GM19351 (cell line): ENCODE results near the gene EEF1G.
"Not testable (repeated sequence)": the region's sequence is repeated elsewhere in the genome, so short reads cannot be mapped to it uniquely, and the experiment has no call there.

Experiments used
- ATAC-seq: cut with Tn5 transposase; IDR thresholded peaks from one replicate; pipeline ENCODE4 v1.9.1; 2021; ENCODE audit warnings: mild to moderate bottlenecking, moderate library complexity; ENCODE audit not compliant: unreplicated experiment

The EEF1G gene

DNA sequence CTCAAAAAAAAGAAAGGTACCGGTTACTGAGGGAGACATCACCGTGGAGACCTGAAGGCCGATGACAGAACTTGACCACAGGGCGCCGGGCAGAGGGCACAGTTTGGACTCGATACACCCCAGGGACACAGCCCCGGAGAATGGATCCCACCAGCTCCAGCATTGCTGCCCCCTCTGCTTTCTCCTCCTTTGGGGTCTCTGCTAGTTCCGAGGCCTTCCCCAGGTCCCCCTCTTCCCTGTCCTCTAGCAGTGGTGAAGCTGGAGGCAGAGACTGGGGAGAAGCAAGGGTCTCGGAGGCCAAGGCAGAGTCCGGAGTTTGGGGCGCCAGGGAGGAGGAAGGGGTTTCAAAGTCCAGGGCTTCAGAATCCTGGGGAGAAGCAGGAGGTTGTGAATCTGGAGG, 4.8 kb upstream of the EEF1G start:
- ATAC-seq: no peak

- no peak for ATAC-seq
Observed at GRCh38 chr11:62577046-62577714, 3.5 kb upstream of the EEF1G start.

GRCh38 chr11:62575837-62576236, 2.1 kb upstream of the EEF1G start:
- ATAC-seq: no peak

GRCh38 chr11:62575156-62575555, 1.5 kb upstream of the EEF1G start:
- ATAC-seq: no peak

DNA sequence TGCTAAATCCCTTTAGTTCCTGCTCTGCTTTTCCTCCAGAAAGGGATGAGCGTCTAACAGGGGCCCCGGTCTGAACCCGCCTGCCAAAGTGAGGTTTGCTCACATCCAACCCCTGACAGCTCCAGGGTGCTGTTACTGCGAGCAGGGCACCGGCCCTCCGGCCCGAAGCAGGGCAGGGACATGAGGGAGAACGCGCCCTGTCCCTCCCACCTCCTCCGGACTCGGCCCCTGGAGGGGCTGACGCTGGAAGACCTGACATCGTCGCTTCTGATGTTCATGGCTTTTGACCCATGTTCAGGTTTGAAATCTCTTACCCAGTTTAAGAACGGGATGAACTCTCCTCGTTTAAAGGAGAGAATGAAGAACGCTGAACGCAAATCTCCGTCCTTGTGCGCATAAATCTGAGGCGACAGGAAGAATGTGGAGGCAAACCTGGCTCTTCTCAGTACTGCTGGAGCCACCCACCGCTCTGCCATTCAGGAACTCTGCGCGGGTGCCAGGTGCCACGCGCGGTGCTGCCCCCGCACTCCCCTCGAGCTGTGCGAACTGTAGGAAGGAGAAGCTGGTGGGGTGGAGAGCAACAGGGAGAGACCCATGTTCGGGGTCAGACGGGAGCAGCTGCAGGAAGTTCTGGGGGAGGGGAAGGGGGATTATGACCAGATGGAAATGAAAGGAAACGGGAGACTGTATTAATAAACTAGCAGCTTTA, 826 bp upstream of the EEF1G start:
- ATAC-seq: peak; percentile 19

DNA sequence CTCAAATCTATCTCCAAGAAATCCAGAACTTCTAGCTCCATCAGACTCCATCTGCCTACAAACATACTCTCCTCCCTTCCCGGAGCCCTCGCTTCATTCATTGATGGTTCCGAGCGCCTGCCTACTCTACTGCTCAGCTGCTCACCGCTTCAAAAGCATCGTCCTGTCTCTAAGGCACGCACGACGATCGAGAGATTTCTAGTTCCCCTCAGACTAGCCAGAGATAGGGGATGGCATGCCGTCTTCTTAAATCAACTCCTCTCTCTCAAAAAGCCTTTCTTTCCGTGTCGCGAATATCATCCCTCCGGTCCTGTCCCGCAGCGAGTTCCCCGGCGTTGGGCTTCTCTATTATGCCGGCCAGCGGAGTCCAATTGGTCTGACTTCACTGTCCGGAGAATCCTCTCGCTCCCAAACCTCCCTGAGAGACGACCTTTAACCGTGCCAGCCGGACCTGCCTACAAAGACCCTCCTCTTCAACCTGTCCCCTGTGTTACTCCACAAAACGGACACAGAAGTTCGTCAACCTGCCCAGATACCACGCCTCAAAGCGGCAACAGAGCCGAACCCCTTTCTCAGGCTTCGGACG, 592 bp downstream of the EEF1G start:
- no peak for ATAC-seq

- ATAC-seq: no peak
Observed at GRCh38 chr11:62572431-62572830, 1.3 kb downstream of the EEF1G start.

DNA sequence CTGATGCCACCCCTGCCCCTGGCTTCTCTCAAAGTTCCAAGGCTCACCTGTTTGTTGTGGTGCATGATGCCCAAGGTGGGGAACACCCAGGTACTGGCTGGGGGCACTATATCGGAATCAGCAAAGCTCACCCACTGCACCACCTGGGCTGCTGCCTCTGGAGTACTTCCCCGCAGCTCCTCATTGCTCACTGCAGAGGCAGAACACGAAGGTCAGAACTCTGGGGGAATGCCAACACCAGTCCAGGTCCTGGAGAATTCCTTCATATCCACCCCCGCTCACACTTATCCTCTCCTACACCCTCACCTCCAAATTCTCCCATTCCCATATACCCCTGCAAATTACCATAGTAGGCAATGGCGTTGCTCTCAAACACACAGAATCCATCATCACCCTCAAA, 2.2 kb downstream of the EEF1G start:
- not testable (repeated sequence) for ATAC-seq

- ATAC-seq: not testable (repeated sequence)
Observed at GRCh38 chr11:62570903-62571302, 2.8 kb downstream of the EEF1G start.

DNA sequence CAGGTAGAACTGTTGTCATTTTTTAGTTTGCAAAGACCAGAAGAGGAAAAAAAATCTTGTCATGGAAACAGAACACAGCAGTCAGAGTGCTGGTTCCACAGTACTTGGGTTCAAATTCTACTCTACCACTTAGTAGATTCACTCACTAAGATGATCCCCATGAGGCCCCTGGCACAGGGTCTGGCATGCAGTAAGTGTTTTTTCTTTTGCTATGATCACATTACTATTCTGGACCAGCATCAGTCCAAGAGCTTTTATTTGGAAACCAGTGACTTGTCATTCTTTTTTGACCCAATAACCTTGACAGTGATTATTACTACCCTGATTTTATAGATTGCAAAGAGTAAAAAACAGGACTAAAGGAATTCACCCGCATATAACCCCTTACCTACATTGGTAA, 4.1 kb downstream of the EEF1G start:
- no peak for ATAC-seq

GRCh38 chr11:62567018-62567633, 6.6 kb downstream of the EEF1G start:
- no peak for ATAC-seq

GRCh38 chr11:62566247-62566646, 7.4 kb downstream of the EEF1G start:
- ATAC-seq: no peak

GRCh38 chr11:62565100-62565802, 8.4 kb downstream of the EEF1G start:
- ATAC-seq: no peak

GRCh38 chr11:62561677-62562230, 11.9 kb downstream of the EEF1G start:
- not testable (repeated sequence) for ATAC-seq

DNA sequence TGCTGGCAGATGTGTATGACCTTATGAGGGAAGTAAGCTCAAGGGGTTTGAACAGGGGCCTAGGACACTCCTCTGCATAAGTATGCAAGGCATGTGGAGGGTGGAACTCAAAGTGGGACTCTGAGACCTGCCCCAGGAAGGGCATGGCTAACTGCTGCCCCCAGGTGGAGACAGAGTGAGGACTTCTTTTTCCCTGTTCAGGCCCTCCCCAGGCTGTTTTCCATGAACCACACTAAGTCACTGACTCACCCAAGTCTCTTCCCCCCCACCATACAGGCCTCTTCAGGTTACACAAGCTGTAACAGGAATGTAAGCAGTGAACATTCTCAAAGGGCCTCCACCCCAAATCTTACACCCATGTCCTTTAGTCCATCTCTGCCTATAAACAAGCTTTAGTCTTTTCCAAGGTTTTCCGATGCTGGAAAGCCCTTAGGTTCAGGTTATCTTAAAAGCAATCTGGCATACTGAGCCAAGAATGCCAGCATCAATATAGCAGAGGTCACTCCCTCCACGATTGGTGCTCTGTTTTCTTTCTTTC, 13.1 kb downstream of the EEF1G start:
- ATAC-seq: no peak

- not testable (repeated sequence) for ATAC-seq
Observed at GRCh38 chr11:62559626-62560025, 14.1 kb downstream of the EEF1G start.

- ATAC-seq: no peak
Observed at GRCh38 chr11:62559204-62559603, 14.5 kb downstream of the EEF1G start.

GRCh38 chr11:62558669-62559068, 15.0 kb downstream of the EEF1G start:
- no peak for ATAC-seq

- ATAC-seq: peak; percentile 48
Observed at GRCh38 chr11:62556875-62557631, 16.6 kb downstream of the EEF1G start.
